Epithelial cell of esophagus (primary cell): ENCODE measurements around the gene JUP.

Experiments
- DNase-seq: peaks from one replicate; pipeline ENCODE4 v3.0.0; 2010; ENCODE audit warnings: low read depth
- H3K4me3 ChIP-seq: 2 replicates; pipeline ENCODE4 v1.5.1; 2011; ENCODE audit warnings: mild to moderate bottlenecking, low read length, control low read depth
- TF ChIP-seq, protein P1 (sequence below): IDR thresholded peaks from 2 replicates; pipeline ENCODE4 v1.5.1; 2011; ENCODE audit warnings: low read depth, mild to moderate bottlenecking, low read length, control low read depth, inconsistent platforms; ENCODE audit not compliant: insufficient read depth; ENCODE audit errors: missing control alignments

Gene JUP

GRCh38 chr17:41813152-41813680 lies 26.7 kb upstream of the JUP start:
- no peak for DNase-seq
- peak overlapping the region; percentile 64 for H3K4me3 ChIP-seq
- TF ChIP-seq, protein P1, sequence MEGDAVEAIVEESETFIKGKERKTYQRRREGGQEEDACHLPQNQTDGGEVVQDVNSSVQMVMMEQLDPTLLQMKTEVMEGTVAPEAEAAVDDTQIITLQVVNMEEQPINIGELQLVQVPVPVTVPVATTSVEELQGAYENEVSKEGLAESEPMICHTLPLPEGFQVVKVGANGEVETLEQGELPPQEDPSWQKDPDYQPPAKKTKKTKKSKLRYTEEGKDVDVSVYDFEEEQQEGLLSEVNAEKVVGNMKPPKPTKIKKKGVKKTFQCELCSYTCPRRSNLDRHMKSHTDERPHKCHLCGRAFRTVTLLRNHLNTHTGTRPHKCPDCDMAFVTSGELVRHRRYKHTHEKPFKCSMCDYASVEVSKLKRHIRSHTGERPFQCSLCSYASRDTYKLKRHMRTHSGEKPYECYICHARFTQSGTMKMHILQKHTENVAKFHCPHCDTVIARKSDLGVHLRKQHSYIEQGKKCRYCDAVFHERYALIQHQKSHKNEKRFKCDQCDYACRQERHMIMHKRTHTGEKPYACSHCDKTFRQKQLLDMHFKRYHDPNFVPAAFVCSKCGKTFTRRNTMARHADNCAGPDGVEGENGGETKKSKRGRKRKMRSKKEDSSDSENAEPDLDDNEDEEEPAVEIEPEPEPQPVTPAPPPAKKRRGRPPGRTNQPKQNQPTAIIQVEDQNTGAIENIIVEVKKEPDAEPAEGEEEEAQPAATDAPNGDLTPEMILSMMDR = no peak

DNA sequence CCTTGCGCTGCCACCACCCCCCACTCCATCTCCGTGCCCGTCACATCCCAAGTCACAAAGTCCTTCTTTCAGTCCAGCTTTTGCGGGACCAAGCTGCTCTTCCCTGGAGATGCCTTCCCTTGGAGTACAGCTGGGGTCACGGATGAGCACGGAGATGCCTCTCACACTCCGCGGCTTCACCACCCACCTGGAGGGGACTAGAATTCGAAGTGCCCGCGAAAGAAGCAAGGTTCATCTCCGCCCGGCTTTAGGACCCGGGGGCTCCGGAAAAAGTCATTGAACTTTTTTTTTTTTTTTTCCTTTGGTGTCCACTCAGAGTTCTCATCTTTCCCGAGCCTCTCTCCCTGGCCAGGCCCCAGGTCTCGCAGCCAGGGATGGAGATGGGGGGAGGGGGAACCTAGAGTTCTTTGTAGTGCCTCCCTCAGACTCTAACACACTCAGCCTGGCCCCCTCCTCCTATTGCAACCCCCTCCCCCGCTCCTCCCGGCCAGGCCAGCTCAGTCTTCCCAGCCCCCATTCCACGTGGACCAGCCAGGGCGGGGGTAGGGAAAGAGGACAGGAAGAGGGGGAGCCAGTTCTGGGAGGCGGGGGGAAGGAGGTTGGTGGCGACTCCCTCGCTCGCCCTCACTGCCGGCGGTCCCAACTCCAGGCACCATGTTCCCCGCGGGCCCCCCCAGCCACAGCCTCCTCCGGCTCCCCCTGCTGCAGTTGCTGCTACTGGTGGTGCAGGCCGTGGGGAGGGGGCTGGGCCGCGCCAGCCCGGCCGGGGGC lies 26.1 kb upstream of the JUP start, which contains the start of gene FKBP10:
Gene FKBP10, plus strand, starts transcription at position 624 of the 771 bp plus-strand sequence. Its CDS starts 31 bp downstream, at position 655.
- peak; percentile 66 for DNase-seq
- peak within 1 kb of the TSS; percentile 64 for H3K4me3 ChIP-seq

GRCh38 chr17:41811549-41812380 lies 25.3 kb upstream of the JUP start, which contains the start of gene P3H4:
Gene P3H4, minus strand, starts transcription at chr17:41811949. Its CDS starts 34 bp downstream, at chr17:41811915.
- peak; percentile 86 for DNase-seq
- TF ChIP-seq, protein P1 = peak; percentile 60
- peak within 1 kb of the TSS; percentile 64 for H3K4me3 ChIP-seq

More for the DNA sequence above, 26.1 kb upstream of the JUP start, which contains the start of gene FKBP10:
- TF ChIP-seq, protein P1 = no peak

DNA sequence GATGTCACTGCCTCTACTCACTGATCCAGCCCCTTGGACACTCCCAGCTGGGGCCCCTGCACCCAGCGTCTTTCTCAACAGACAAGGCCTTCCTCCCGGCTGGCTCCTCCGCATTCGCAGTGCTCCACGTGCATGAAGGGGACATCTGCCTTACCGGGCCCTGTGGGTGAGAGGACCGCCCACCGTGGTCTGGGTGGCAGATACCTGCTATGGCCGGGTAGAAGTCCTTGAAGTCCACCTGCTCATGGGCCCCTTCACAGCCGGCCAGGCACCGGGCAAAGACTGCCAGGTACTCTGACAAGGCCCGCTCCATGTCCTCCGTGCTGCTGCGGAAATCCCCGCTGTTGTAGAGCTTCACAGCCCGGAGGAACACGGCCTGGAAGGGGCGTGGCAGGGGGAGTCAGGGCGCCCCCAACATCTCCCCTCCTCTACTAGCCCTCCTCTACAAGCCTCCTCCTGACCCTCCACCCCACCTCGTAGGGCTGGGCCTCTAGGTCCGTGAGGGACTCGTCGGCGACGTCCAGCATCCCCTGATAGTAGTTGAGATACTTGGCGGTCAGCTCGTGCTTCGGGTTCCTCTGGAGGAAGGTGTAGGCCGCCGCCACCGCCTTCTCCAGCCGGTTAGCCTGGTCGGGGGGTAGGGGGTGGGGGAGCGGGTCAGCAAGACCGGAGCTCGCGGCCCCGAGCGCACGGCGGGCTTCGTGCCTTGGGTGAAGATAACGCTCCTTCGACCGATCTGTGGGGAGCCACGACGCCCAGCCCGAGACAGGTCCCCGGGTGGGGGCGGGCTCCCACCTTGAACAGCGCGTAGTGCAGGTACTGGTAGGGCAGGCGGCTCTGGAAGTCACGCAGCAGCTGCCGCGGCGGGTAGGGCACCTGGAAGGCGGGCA lies 24.4 kb upstream of the JUP start:
- peak overlapping the region; percentile 64 for H3K4me3 ChIP-seq
- DNase-seq = no peak
- TF ChIP-seq, protein P1 = no peak

DNA sequence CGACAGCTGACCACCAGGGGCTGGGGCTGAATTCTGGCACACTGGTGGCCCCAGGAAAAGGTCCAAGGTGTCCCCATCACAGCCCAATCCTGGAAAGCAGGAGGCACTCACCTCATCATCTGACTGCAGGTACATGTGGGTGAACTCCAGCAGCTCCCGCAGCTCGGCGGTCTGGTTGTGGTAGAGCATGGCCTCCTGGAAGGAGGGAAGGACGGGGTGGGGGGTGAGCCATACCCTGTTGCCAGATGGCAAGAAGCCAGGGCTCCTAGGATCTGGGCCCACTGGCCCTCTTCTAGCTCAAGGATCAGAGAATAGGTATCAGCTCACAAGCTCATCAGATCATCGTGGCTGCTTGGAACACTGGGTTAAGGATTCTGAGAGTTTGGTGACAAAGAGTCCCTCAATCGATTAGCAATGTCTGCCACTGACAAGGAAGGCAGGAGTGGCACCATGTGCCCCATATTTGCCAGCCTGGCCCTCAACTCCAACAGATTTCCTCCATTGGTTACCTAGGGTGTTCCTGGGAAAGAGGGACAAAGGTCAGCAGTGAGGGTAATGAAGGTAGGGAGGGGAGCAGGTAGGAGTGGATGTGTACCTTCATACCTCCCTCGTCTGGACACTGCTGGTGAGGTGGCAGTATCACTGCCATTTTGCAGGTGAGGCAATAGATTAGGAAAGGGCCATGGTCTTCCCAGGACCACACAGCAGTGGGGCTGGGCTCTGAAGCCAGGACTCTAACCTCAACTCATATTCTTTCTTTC lies 20.4 kb upstream of the JUP start:
- TF ChIP-seq, protein P1 = no peak

More for the DNA sequence above, 20.4 kb upstream of the JUP start:
- DNase-seq = no peak
- no peak overlapping the region for H3K4me3 ChIP-seq
